ENCODE results near the gene NR4A2. TPM values are rescaled to one million over a fixed set of nuclear protein-coding genes. Genes with fewer than 3 reads are reported as not detected.
A peak's percentile ranks its signal among the peaks of the same experiment; 100 is the strongest.

The NR4A2 gene
- total RNA-seq (2014; rRNA removed; shearing (Covaris generic)), result not detected in 2 replicates
- 0.13 and 0.59 TPM in 2 replicates for total RNA-seq (2022)
- Bru-seq, nascent RNA, result percentile 34 among the genes with signal in this experiment
- BruChase-seq, experiment 1, labeled RNA remaining after a 6-hour chase, result percentile 25 among the genes with signal in this experiment
- percentile 35 among the genes with signal in this experiment for BruChase-seq, experiment 2, labeled RNA remaining after a 2-hour chase
- long read RNA-seq, partial matches to known transcripts, result 0 of 1 reads
- long read RNA-seq, other reads (novel, unspliced or antisense), result 0 of 1 reads

DNA sequence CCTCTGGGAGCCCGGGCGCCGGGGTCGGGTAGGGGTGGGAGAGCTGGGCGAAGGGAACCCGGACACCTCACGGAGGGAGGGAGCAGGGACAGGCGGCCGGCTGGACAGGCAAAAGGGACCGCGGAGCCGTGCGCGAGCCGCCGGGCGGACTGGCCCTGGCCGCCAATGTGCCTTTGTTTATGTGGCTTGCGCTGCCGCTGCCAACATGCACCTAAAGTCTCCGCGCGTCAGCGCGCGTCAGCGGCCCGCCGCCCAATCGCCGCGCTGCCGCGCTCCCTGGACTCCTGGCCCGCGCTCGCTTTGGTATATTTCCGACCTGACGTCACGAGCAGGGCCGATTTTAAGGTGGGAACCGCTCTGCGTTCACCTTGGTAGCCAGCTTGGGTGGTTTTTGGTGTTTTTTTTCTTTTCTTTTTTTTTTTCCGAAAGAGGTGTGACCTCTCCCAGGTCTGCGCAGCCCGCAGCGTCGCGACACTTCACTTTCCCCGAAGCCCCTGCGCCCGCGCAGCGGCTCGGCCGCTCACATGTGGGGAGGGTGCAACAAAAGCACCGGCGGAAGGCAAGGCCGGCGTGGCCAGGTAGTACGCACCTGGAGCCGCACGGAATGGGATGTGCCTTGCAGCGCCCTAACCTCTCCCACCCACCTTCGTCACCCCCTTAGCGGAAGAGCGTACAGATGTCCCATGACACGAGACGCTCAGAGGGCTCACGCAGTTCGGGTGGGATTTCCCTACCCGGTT, at the start of gene NR4A2:
Gene NR4A2, minus strand, starts transcription at position 188 of the 740 bp plus-strand sequence. CDS start 2,535 bp downstream, outside the sequence.
- intact Hi-C loops (cut with micrococcal nuclease; ENCODE audit: unreplicated experiment), result no loop called here
- H3K36me3 ChIP-seq (ENCODE audit: insufficient read depth, low read length), result no peaks in the 10 kb centered on the region
- no peaks in the 10 kb centered on the region for H3K9me3 ChIP-seq (ENCODE audit: low read length)
- DNase-seq (ENCODE audit: low spot score), result no peak
- H3K79me2 ChIP-seq (ENCODE audit: insufficient read depth, low read depth, low read length), result no peaks in the 10 kb centered on the region
- H3K27ac ChIP-seq (ENCODE audit: low read depth, low read length, poor library complexity, severe bottlenecking), result no peak within 1 kb of the TSS
- BruUV-seq (replicated peaks), result no TSS peak
- no peak within 1 kb of the TSS; the same call in 1 of the 2 replicates for H2AFZ ChIP-seq (ENCODE audit: low read length)
- TF ChIP-seq, protein P1, sequence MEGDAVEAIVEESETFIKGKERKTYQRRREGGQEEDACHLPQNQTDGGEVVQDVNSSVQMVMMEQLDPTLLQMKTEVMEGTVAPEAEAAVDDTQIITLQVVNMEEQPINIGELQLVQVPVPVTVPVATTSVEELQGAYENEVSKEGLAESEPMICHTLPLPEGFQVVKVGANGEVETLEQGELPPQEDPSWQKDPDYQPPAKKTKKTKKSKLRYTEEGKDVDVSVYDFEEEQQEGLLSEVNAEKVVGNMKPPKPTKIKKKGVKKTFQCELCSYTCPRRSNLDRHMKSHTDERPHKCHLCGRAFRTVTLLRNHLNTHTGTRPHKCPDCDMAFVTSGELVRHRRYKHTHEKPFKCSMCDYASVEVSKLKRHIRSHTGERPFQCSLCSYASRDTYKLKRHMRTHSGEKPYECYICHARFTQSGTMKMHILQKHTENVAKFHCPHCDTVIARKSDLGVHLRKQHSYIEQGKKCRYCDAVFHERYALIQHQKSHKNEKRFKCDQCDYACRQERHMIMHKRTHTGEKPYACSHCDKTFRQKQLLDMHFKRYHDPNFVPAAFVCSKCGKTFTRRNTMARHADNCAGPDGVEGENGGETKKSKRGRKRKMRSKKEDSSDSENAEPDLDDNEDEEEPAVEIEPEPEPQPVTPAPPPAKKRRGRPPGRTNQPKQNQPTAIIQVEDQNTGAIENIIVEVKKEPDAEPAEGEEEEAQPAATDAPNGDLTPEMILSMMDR (conservative IDR thresholded peaks at IDR 0.05; ENCODE audit: low read length), result no peak
- TF ChIP-seq EZH2phosphoT487 (IDR thresholded peaks at IDR 0.05; ENCODE audit: borderline replicate concordance, low read depth, low read length), result no peak
- H3K9me2 ChIP-seq (ENCODE audit: insufficient read depth, low read length), result no peaks in the 10 kb centered on the region
- H3K4me3 ChIP-seq (ENCODE audit: low read depth, low read length, poor library complexity, severe bottlenecking), result peak within 1 kb of the TSS; percentile 68
- H4K20me1 ChIP-seq (ENCODE audit: insufficient read depth, low read length), result no peaks in the 10 kb centered on the region
- ChIA-PET POLR2A (no interaction called here), CTCF (ENCODE audit: unreplicated experiment) (no interaction called here)
- peaks cover 10% of the 10 kb centered on the region for H3K4me1 ChIP-seq (ENCODE audit: insufficient read depth, low read length, poor library complexity, severe bottlenecking)
- peak within 1 kb of the TSS; percentile 81 for H3K4me2 ChIP-seq (ENCODE audit: low read length)

DNA sequence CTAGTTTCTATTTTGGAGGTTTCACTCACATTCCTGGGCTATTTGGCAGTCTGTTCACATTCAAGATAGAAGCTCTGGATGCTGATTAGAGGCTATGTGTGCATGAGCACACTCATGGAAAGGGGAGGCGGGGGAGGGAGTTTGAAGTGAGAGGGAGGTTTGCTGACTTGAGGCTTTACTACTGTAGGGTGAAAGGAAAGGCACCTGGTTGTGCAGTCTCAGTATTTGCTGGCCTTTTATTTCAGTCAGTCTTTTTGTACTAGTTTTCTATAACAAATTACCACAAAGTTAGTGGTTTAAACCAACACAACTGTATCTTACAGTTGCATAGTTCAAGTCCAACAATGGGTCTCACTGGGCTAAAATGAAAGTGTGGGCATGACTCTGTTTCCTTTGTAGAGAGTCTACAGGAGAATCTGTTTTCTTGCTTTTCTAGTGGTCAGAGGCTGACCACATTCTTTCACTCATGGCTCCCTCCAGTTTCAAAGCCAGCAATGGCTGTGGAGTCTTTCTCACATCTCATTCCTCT, 47.7 kb upstream of the NR4A2 start:
- DNase-seq (ENCODE audit: low spot score), result no peak
- no peaks in the 10 kb centered on the region for H3K9me2 ChIP-seq (ENCODE audit: insufficient read depth, low read length)
- no peak overlapping the region for H3K4me3 ChIP-seq (ENCODE audit: low read depth, low read length, poor library complexity, severe bottlenecking)
- ChIA-PET POLR2A (no interaction called here), CTCF (ENCODE audit: unreplicated experiment) (no interaction called here)
- no peaks in the 10 kb centered on the region for H3K9me3 ChIP-seq (ENCODE audit: low read length)
- H3K36me3 ChIP-seq (ENCODE audit: insufficient read depth, low read length), result no peaks in the 10 kb centered on the region
- no peaks in the 10 kb centered on the region for H3K79me2 ChIP-seq (ENCODE audit: insufficient read depth, low read depth, low read length)
- H3K27ac ChIP-seq (ENCODE audit: low read depth, low read length, poor library complexity, severe bottlenecking), result no peak overlapping the region
- no peak overlapping the region for H2AFZ ChIP-seq (ENCODE audit: low read length)
- BruUV-seq (replicated peaks), result no TSS peak
- TF ChIP-seq EZH2phosphoT487 (IDR thresholded peaks at IDR 0.05; ENCODE audit: borderline replicate concordance, low read depth, low read length), result no peak
- TF ChIP-seq, protein P1 (conservative IDR thresholded peaks at IDR 0.05; ENCODE audit: low read length), result no peak
- intact Hi-C loops (cut with micrococcal nuclease; ENCODE audit: unreplicated experiment), result no loop called here
- no peaks in the 10 kb centered on the region for H3K4me1 ChIP-seq (ENCODE audit: insufficient read depth, low read length, poor library complexity, severe bottlenecking)
- H3K4me2 ChIP-seq (ENCODE audit: low read length), result no peak overlapping the region
- H4K20me1 ChIP-seq (ENCODE audit: insufficient read depth, low read length), result no peaks in the 10 kb centered on the region
